ENCODE data around the gene SURF4. TPM values are rescaled to one million over a fixed set of nuclear protein-coding genes. Genes with fewer than 3 reads are reported as not detected.

Gene SURF4
- total and polyA plus RNA-seq, 2 donors (not counting 1 experiment from before 2014, with no cell fraction given), result 34.7 to 43.8 TPM

DNA sequence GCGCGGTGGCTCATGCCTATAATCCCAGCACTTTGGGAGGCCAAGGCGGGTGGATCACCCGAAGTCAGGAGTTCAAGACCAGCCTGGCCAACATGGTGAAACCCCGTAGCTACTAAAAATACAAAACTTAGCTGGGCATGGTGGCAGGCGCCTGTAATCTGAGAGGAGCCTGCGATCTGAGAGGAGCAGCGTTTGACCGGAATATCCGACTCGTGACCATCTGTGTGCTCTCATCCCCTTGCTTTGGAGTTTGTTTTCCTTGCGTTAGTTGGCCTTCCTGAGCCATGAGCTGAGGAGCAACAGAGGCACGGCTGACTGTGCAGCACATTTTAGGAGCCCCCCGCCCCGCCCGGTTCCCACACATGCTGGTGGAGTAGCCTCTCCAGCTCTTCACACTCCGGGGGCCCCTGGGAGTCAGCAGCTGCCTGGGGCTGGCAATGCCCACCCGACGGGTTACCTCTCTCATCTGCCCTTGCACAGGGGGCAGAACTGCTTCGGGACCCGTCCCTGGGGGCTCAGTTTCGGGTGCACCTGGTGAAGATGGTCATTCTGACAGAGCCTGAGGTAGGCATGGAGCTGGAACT, 49.3 kb upstream of the SURF4 start:
- TF ChIP-seq, protein P1, sequence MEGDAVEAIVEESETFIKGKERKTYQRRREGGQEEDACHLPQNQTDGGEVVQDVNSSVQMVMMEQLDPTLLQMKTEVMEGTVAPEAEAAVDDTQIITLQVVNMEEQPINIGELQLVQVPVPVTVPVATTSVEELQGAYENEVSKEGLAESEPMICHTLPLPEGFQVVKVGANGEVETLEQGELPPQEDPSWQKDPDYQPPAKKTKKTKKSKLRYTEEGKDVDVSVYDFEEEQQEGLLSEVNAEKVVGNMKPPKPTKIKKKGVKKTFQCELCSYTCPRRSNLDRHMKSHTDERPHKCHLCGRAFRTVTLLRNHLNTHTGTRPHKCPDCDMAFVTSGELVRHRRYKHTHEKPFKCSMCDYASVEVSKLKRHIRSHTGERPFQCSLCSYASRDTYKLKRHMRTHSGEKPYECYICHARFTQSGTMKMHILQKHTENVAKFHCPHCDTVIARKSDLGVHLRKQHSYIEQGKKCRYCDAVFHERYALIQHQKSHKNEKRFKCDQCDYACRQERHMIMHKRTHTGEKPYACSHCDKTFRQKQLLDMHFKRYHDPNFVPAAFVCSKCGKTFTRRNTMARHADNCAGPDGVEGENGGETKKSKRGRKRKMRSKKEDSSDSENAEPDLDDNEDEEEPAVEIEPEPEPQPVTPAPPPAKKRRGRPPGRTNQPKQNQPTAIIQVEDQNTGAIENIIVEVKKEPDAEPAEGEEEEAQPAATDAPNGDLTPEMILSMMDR (IDR thresholded peaks at IDR 0.05), result no peak
- TF ChIP-seq EZH2 (IDR thresholded peaks at IDR 0.05; ENCODE audit: borderline replicate concordance, insufficient read depth, low read depth, low read length, poor library complexity, severe bottlenecking), result no peak
- WGBS (ENCODE audit: insufficient coverage), result 92% methylated on average over 22 of the region's 22 CpGs

DNA sequence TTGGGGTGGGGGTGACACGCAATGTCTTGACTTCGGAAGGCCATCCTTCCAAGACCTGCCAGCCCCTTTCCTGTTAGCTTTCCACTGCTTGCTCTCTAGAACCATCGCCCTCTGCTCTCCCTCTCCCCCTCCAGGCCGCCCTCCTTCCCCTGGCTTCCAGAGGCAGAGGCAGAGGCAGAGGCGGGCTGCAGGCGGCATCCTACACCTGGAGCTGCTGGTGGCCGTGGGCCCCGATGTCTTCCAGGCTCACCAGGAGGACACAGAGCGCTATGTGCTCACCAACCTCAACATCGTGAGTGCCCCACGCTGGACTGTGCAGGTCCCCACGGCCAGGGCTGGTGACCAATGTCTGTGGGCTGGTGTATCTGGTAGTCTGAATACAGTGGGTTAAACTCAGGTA, 48.3 kb upstream of the SURF4 start:
- peaks cover 25 to 37% of the 10 kb centered on the region in 2 donors for H3K4me1 ChIP-seq (ENCODE audit: control insufficient read depth in 2 of 2, insufficient read depth in 2 of 2, low read length in 2 of 2)
- no peak overlapping the region for H3K27ac Mint-ChIP-seq
- ATAC-seq (ENCODE audit: low read depth), result no peak
- peaks cover 0 to 7% (median 0%) of the 10 kb centered on the region in 3 donors for H3K9me3 ChIP-seq (ENCODE audit: control extremely low read depth in 1 of 3, control insufficient read depth in 2 of 3, insufficient read depth in 1 of 3, low read length in 2 of 3)
- H3K27me3 Mint-ChIP-seq, result peaks cover 14% of the 10 kb centered on the region
- no peak overlapping the region for H3K27ac ChIP-seq (ENCODE audit: low read length in 2 of 2)
- H3K9me3 Mint-ChIP-seq (ENCODE audit: insufficient read depth), result peaks cover 2% of the 10 kb centered on the region
- peaks cover 0 to 21% (median 5%) of the 10 kb centered on the region in 4 experiments for H3K27me3 ChIP-seq (replicated peaks in 1 of 4; ENCODE audit: control extremely low read depth in 1 of 4, control insufficient read depth in 3 of 4, insufficient read depth in 4 of 4, low read length in 3 of 4)
- no peak overlapping the region for H2AFZ ChIP-seq (ENCODE audit: insufficient read depth, low read depth, low read length, poor library complexity, severe bottlenecking)
- no peak overlapping the region for H3K4me3 ChIP-seq (ENCODE audit: control extremely low read depth in 1 of 5, extremely low read depth in 1 of 5, insufficient read depth in 1 of 5, low read depth in 2 of 5, low read length in 4 of 5)
- no peak overlapping the region for H3K4me2 ChIP-seq (replicated peaks; ENCODE audit: low read depth, low read length, poor library complexity, severe bottlenecking)
- intact Hi-C loops (cut with micrococcal nuclease), result no loop called here
- H3K79me2 ChIP-seq (ENCODE audit: control insufficient read depth, insufficient read depth, low read length), result no peaks in the 10 kb centered on the region
- WGBS (ENCODE audit: insufficient coverage), result 100% methylated on average over 4 of the region's 12 CpGs
- no peak for DNase-seq
- no peaks in the 10 kb centered on the region for H3K36me3 ChIP-seq (replicated peaks in 1 of 2; ENCODE audit: control extremely low read depth in 1 of 2, control insufficient read depth in 1 of 2, extremely low read depth in 1 of 2, insufficient read depth in 2 of 2, low read length in 1 of 2)
- CTCF ChIA-PET, result no interaction called here
- peaks cover 28% of the 10 kb centered on the region for H3K4me1 Mint-ChIP-seq
- H4K20me1 ChIP-seq (ENCODE audit: control insufficient read depth, insufficient read depth, low read length, poor library complexity, severe bottlenecking), result no peaks in the 10 kb centered on the region
- H3K9ac ChIP-seq (ENCODE audit: low read length), result no peak overlapping the region
- POLR2A ChIA-PET, result no interaction called here
- TF ChIP-seq EZH2 (IDR thresholded peaks at IDR 0.05; ENCODE audit: borderline replicate concordance, insufficient read depth, low read depth, low read length, poor library complexity, severe bottlenecking), result no peak
- TF ChIP-seq, protein P1 (IDR thresholded peaks at IDR 0.05), result no peak
- no peak overlapping the region for H3K4me3 Mint-ChIP-seq

More for the DNA sequence above, 49.3 kb upstream of the SURF4 start:
- no peak for ATAC-seq (ENCODE audit: low read depth)
- H3K27ac ChIP-seq (ENCODE audit: low read length in 2 of 2), result no peak overlapping the region
- no peak overlapping the region for H3K27ac Mint-ChIP-seq
- no peak overlapping the region for H3K4me3 Mint-ChIP-seq
- CTCF ChIA-PET, result no interaction called here
- POLR2A ChIA-PET, result interaction anchor here (1.0 kb wide), 1 partner anchor 25 kb away, joined by 3 read pairs; no protein-coding TSS in a partner anchor
- H3K4me1 Mint-ChIP-seq, result peaks cover 27% of the 10 kb centered on the region
- no peaks in the 10 kb centered on the region for H3K79me2 ChIP-seq (ENCODE audit: control insufficient read depth, insufficient read depth, low read length)
- H3K27me3 ChIP-seq (replicated peaks in 1 of 4; ENCODE audit: control extremely low read depth in 1 of 4, control insufficient read depth in 3 of 4, insufficient read depth in 4 of 4, low read length in 3 of 4), result peaks cover 0 to 21% (median 5%) of the 10 kb centered on the region in 4 experiments
- H3K9me3 ChIP-seq (ENCODE audit: control extremely low read depth in 1 of 3, control insufficient read depth in 2 of 3, insufficient read depth in 1 of 3, low read length in 2 of 3), result peaks cover 0 to 5% (median 0%) of the 10 kb centered on the region in 3 donors
- H4K20me1 ChIP-seq (ENCODE audit: control insufficient read depth, insufficient read depth, low read length, poor library complexity, severe bottlenecking), result no peaks in the 10 kb centered on the region
- H3K4me2 ChIP-seq (replicated peaks; ENCODE audit: low read depth, low read length, poor library complexity, severe bottlenecking), result no peak overlapping the region
- H3K36me3 ChIP-seq (replicated peaks in 1 of 2; ENCODE audit: control extremely low read depth in 1 of 2, control insufficient read depth in 1 of 2, extremely low read depth in 1 of 2, insufficient read depth in 2 of 2, low read length in 1 of 2), result no peaks in the 10 kb centered on the region
- H3K9me3 Mint-ChIP-seq (ENCODE audit: insufficient read depth), result no peaks in the 10 kb centered on the region
- no peak for DNase-seq
- no peak overlapping the region for H3K4me3 ChIP-seq (ENCODE audit: control extremely low read depth in 1 of 5, extremely low read depth in 1 of 5, insufficient read depth in 1 of 5, low read depth in 2 of 5, low read length in 4 of 5)
- H2AFZ ChIP-seq (ENCODE audit: insufficient read depth, low read depth, low read length, poor library complexity, severe bottlenecking), result no peak overlapping the region
- peaks cover 14% of the 10 kb centered on the region for H3K27me3 Mint-ChIP-seq
- intact Hi-C loops (cut with micrococcal nuclease), result no loop called here
- peaks cover 26 to 35% of the 10 kb centered on the region in 2 donors for H3K4me1 ChIP-seq (ENCODE audit: control insufficient read depth in 2 of 2, insufficient read depth in 2 of 2, low read length in 2 of 2)
- no peak overlapping the region for H3K9ac ChIP-seq (ENCODE audit: low read length)
